Skeletal muscle tissue (tissue), 4 donors: Measurements from ENCODE around the gene AMELY. TPM values are rescaled to one million over a fixed set of nuclear protein-coding genes. Genes with fewer than 3 reads are reported as not detected.

Experiments
- H3K27ac ChIP-seq: one replicate; pipeline ENCODE4 v1.7.0; 2013; ENCODE audit warnings: mild to moderate bottlenecking, low read depth, low read length, inconsistent platforms
- H3K27me3 ChIP-seq, 3 donors: one replicate each; pipeline ENCODE4 v1.7.0; 2013; ENCODE audit warnings: low read length in 3 of 3; ENCODE audit not compliant: control insufficient read depth in 3 of 3, insufficient read depth in 3 of 3
- H3K36me3 ChIP-seq, 3 donors: one replicate each; pipeline ENCODE4 v1.7.0; 2013; ENCODE audit warnings: low read length in 3 of 3; ENCODE audit not compliant: control insufficient read depth in 3 of 3, insufficient read depth in 3 of 3
- H3K4me1 ChIP-seq, 3 donors: one replicate each; pipeline ENCODE4 v1.7.0; 2013; ENCODE audit warnings: low read length in 3 of 3, mild to moderate bottlenecking in 3 of 3; ENCODE audit not compliant: control insufficient read depth in 3 of 3, insufficient read depth in 3 of 3
- H3K4me3 ChIP-seq, 3 donors: one replicate each; pipeline ENCODE4 v1.7.0; 2013; ENCODE audit warnings: low read length in 3 of 3
- H3K9ac ChIP-seq, 3 donors: one replicate each; pipeline ENCODE4 v1.7.0; 2013; ENCODE audit warnings: low read length in 3 of 3, mild to moderate bottlenecking in 3 of 3, moderate library complexity in 2 of 3, low read depth in 1 of 3
- H3K9me3 ChIP-seq, 3 donors: one replicate each; pipeline ENCODE4 v1.7.0; 2013; ENCODE audit warnings: low read length in 3 of 3; ENCODE audit not compliant: control insufficient read depth in 3 of 3
- total RNA-seq: library from RNA; depleted of rRNA; stranded (reverse); fragments of >200 nt; gene quantifications from one replicate; pipeline ENCODE4 v1.2.3, GENCODE V29; 2014
- donor health status: Osteomylitis.

The AMELY gene, protein sequence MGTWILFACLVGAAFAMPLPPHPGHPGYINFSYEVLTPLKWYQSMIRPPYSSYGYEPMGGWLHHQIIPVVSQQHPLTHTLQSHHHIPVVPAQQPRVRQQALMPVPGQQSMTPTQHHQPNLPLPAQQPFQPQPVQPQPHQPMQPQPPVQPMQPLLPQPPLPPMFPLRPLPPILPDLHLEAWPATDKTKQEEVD
- not detected for total RNA-seq

- Histone ChIP-seq H3K4me1 (no peaks in the 10 kb centered on the region), H3K4me3 (peak within 1 kb of the TSS in 2 of 3 donors; percentile 59 to 64), H3K36me3 (no peaks in the 10 kb centered on the region), H3K9me3 (no peaks in the 10 kb centered on the region), H3K27ac (no peak within 1 kb of the TSS), H3K9ac (peak within 1 kb of the TSS in 1 of 3 donors; percentile 54), H3K27me3 (no peaks in the 10 kb centered on the region)
Measured at GRCh38 chrY:6911253-6911881, at the start of gene AMELY. Gene AMELY (minus strand): TSS chrY:6911752. CDS start chrY:6872608, 39,144 bp downstream.

- Histone ChIP-seq H3K4me1 (no peaks in the 10 kb centered on the region), H3K9me3 (no peaks in the 10 kb centered on the region), H3K36me3 (no peaks in the 10 kb centered on the region), H3K27me3 (no peaks in the 10 kb centered on the region), H3K4me3 (no peak overlapping the region), H3K9ac (no peak overlapping the region), H3K27ac (no peak overlapping the region)
Measured at GRCh38 chrY:6949947-6950346, 38.4 kb upstream of the AMELY start.

DNA sequence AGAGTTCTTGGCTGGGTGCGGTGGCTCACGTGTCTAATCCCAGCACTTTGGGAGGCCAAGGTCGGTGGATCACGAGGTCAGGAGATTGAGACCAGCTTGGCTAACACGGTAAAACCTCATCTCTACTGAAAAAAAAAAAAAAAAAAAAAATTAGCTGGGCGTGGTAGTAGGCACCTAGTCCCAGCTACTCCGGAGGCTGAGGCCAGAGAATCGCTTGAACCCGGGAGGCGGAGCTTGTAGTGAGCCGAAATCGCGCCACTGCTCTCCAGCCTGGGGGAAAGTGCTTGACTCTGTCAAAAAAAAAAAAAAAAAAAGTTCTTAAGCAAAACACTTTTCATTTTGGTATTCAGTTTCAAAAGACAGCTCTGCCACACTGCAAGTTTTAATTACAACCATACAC, 36.8 kb upstream of the AMELY start:
- Histone ChIP-seq H3K4me3 (no peak overlapping the region), H3K36me3 (no peaks in the 10 kb centered on the region), H3K9me3 (no peaks in the 10 kb centered on the region), H3K9ac (no peak overlapping the region), H3K4me1 (no peaks in the 10 kb centered on the region), H3K27ac (no peak overlapping the region), H3K27me3 (no peaks in the 10 kb centered on the region)

DNA sequence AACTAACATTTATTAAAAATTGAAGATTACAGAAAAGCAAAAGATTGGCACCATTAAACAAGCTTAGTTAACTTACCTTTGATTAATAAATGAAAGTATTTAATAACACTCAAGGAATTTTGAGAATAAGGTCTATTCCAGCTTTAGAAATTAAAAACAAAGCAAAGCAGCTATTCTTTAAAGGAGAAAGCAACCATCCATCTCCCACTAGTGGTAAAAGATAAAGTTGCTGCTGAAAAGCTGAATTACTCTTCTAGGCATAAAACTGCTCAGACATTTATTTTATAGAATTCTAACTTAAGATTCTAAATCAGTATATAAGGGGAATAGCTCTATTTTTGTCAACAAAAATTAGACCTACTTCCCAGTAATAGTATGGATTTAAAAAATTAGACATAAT, 36.1 kb upstream of the AMELY start:
- Histone ChIP-seq H3K4me1 (no peaks in the 10 kb centered on the region), H3K27me3 (no peaks in the 10 kb centered on the region), H3K4me3 (no peak overlapping the region), H3K9me3 (no peaks in the 10 kb centered on the region), H3K9ac (no peak overlapping the region), H3K36me3 (no peaks in the 10 kb centered on the region), H3K27ac (no peak overlapping the region)

DNA sequence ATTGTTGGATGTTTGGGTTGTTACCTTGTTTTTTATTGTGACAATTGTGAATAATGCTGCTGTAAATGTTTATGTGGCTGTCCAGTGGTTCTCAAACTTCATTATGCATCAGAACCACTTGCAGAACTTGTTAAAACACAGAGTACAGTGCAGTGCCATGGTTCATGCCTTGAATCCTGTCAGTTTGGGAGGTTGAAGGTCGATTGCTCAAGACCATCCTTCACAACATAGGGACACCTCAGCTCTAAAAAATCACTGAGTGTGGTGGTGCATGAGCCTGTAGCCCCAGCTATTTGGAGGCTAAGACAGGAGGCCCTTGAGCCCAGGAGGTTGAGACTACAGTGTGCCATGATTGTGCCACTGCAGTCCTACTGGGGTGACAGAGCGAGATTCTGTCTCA, 23.9 kb upstream of the AMELY start:
- Histone ChIP-seq H3K9ac (no peak overlapping the region), H3K27ac (no peak overlapping the region), H3K27me3 (no peaks in the 10 kb centered on the region), H3K4me1 (no peaks in the 10 kb centered on the region), H3K9me3 (no peaks in the 10 kb centered on the region), H3K36me3 (no peaks in the 10 kb centered on the region), H3K4me3 (no peak overlapping the region)

DNA sequence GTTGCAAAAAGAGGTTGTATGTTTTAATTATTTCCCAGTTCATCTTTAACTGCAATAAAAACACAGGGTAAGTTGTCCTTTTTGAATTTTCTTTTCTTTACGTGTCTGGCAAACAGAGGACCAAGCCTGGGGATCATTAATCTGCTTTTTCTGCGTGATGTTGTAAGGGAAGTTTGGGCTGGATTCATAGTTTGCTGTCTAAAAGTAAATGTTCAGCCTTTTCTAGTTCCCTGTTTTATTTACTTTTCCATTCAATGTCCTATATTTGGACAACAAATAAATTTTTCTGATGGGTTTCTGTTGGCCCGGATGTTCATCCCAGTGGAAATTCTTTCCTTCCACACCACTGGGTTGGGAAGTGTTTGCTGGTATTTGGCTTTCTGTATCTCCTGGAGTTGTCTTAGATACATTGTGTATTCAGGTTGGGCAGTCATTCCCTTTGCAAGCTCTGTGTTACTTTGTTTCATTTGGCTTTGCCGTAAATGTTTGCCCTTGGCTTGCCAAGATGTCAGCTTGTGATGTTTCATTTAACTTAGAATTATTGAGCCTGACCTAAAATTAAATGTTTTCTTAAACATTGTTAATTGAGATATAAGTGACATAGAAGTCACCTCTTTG, 20.3 kb upstream of the AMELY start:
- Histone ChIP-seq H3K36me3 (no peaks in the 10 kb centered on the region), H3K9ac (no peak overlapping the region), H3K4me3 (no peak overlapping the region), H3K4me1 (peaks cover 0 to 8% (median 4%) of the 10 kb centered on the region in 3 donors), H3K27me3 (no peaks in the 10 kb centered on the region), H3K9me3 (no peaks in the 10 kb centered on the region), H3K27ac (no peak overlapping the region)

DNA sequence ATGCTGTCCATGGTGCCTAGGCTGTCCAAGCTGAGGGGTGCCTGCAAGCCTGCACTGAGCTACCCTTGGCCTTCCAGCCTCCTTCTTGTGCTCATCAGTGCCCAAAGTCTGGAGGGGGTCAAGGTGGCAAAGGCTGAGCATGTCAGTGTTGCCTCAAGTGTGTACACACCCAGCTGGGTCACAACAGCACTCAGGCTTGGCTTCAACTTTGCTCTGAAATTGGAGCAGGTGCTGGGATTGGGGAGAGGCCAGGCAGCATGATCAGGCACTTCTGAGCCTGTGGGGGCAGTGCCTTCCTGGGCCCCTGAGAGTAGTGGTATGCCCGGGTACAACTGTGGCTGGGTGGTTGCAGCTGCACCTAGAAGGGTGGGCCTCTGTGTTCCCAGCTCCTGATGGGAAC, 17.7 kb upstream of the AMELY start:
- Histone ChIP-seq H3K4me1 (peaks cover 0 to 8% (median 4%) of the 10 kb centered on the region in 3 donors), H3K27me3 (no peaks in the 10 kb centered on the region), H3K27ac (no peak overlapping the region), H3K9me3 (no peaks in the 10 kb centered on the region), H3K36me3 (no peaks in the 10 kb centered on the region), H3K4me3 (no peak overlapping the region), H3K9ac (no peak overlapping the region)

GRCh38 chrY:6928265-6928664, 16.7 kb upstream of the AMELY start:
- no peaks in the 10 kb centered on the region for H3K36me3 ChIP-seq
- no peak overlapping the region for H3K9ac ChIP-seq
- H3K9me3 ChIP-seq: no peaks in the 10 kb centered on the region
- no peak overlapping the region for H3K27ac ChIP-seq
- H3K4me3 ChIP-seq: no peak overlapping the region
- H3K4me1 ChIP-seq: peaks cover 0 to 8% (median 4%) of the 10 kb centered on the region in 3 donors
- no peaks in the 10 kb centered on the region for H3K27me3 ChIP-seq

DNA sequence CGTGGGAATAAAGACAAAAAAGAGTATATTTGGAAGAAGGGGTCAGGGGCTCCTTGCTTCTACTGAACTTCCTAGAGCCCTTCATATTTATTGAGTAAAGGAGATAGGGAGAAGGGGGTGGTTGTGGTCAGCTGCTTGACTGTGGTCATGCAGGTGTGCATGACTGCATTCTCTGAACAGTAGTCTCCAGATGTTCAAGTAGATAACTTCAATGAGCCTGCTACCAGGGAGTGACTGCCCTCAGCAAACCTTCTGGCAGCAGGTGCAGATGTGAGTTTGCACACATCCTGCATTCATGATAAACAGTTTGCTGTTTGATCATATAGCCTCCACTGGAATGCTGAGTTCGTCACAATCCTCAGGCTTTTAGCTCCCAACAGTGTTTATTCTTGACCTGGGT, 9.5 kb upstream of the AMELY start:
- Histone ChIP-seq H3K9ac (no peak overlapping the region), H3K4me3 (no peak overlapping the region), H3K36me3 (no peaks in the 10 kb centered on the region), H3K27me3 (no peaks in the 10 kb centered on the region), H3K9me3 (no peaks in the 10 kb centered on the region), H3K4me1 (no peaks in the 10 kb centered on the region), H3K27ac (no peak overlapping the region)

DNA sequence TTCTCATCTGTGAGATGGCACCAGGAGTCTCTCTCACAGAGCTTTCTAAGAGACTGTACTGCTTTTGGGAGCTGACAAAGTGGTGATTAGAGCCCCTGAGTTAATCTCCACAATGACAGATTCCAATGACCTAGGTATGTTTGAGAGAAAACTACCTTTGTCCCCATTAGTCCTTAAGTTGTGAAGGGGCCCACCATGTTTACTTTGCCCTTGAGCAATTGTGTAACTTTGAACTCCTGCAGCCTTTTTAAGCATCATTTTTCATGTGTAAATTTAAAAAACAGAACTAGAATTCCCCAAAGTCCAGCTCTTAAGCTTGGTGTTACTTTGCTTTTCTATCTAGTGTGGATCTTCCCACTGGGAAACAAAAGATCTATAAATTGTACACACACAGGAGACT, 1.8 kb upstream of the AMELY start:
- no peak overlapping the region for H3K4me3 ChIP-seq
- H3K9me3 ChIP-seq: no peaks in the 10 kb centered on the region
- H3K9ac ChIP-seq: no peak overlapping the region
- H3K27ac ChIP-seq: no peak overlapping the region
- no peaks in the 10 kb centered on the region for H3K27me3 ChIP-seq
- no peaks in the 10 kb centered on the region for H3K36me3 ChIP-seq
- H3K4me1 ChIP-seq: no peaks in the 10 kb centered on the region
